ENCODE results near the gene BAG1.

DNA sequence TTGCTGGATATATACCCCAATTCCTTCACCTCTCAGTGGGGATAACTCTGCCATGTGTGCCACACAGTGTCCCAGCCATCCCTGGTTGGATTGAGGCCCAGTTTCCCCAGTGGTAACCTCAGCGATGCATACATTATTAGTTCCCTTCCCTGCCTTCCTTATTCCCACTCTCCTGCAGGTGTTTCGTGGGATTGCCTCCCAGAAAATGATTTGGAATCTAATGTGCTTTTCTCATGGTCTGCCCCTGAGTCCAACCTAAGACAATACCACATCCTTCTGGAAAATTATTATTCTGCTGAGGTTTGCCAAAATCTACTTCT, 32.9 kb downstream of the BAG1 start:
- TF ChIP-seq POLR2AphosphoS5 (IDR thresholded peaks at IDR 0.05; ENCODE audit: low read depth) (no peak), CTCF (IDR thresholded peaks at IDR 0.05; ENCODE audit: insufficient read depth, low read length) (no peak), GABPA (IDR thresholded peaks at IDR 0.05; ENCODE audit: low read depth) (no peak)

All from HL-60 (cell line).